PC-3 (cell line): ENCODE data around the gene SULF2. TPM values are rescaled to one million over a fixed set of nuclear protein-coding genes. Genes with fewer than 3 reads are reported as not detected.

ENCODE experiments used
- ATAC-seq: fragments of 200-7000 bp; cut with Tn5 transposase; 2 replicates; pipeline ENCODE4 v1.9.1; 2020; ENCODE audit warnings: mild to moderate bottlenecking, moderate library complexity
- BruUV-seq: library from RNA; stranded (reverse); fragments of 400-500 nt; replicated peaks from 2 replicates; lab custom pipeline; 2021; lab: Mats Ljungman, UMichigan
- CTCF ChIA-PET: fragments of 300-600 bp; sonication (Branson Sonifier 250); formaldehyde crosslinking; loops from one replicate; lab custom pipeline; 2022; ENCODE audit warnings: antibody characterized with exemption; lab: Charles Lee
- POLR2A ChIA-PET: fragments of 300-600 bp; sonication (Branson Sonifier 250); formaldehyde crosslinking; loops from one replicate; lab custom pipeline; 2022; ENCODE audit warnings: antibody characterized with exemption; ENCODE audit not compliant: unreplicated experiment; lab: Charles Lee
- DNase-seq: peaks from one replicate; pipeline ENCODE4 v3.0.0-alpha.2; 2015
- H2AFZ ChIP-seq: fragments of 300-600 bp; sonication (generic); 2 replicates; pipeline ENCODE4 v1.6.0; 2016; ENCODE audit warnings: antibody characterized with exemption, low read length
- H3F3A ChIP-seq: fragments of 300-600 bp; sonication (generic); one replicate; pipeline ENCODE4 v1.6.0; 2017; ENCODE audit warnings: antibody characterized with exemption, low read length, control low read depth, mild to moderate bottlenecking; ENCODE audit not compliant: unreplicated experiment
- H3K27ac ChIP-seq: fragments of 300-600 bp; sonication (generic); 2 replicates; pipeline ENCODE4 v1.5.1; 2016; ENCODE audit warnings: mild to moderate bottlenecking, low read length
- H3K27me3 ChIP-seq: fragments of 300-600 bp; sonication (generic); 2 replicates; pipeline ENCODE4 v1.6.1; 2016; ENCODE audit warnings: low read length, mixed read lengths
- H3K36me3 ChIP-seq: fragments of 300-600 bp; sonication (generic); 2 replicates; pipeline ENCODE4 v1.6.1; 2016; ENCODE audit warnings: low read depth, mixed run types, low read length, mixed read lengths
- H3K4me1 ChIP-seq: fragments of 300-600 bp; sonication (generic); 2 replicates; pipeline ENCODE4 v1.5.1; 2016; ENCODE audit warnings: low read length; ENCODE audit not compliant: insufficient read depth
- H3K4me2 ChIP-seq: fragments of 300-600 bp; sonication (generic); 2 replicates; pipeline ENCODE4 v1.6.0; 2016; ENCODE audit warnings: low read length
- H3K4me3 ChIP-seq: fragments of 300-600 bp; sonication (generic); 2 replicates; pipeline ENCODE4 v1.5.1; 2016; ENCODE audit warnings: mild to moderate bottlenecking, low read length, mixed read lengths
- H3K79me2 ChIP-seq: fragments of 300-600 bp; sonication (generic); 2 replicates; pipeline ENCODE4 v1.6.1; 2017; ENCODE audit warnings: low read length, mixed read lengths
- H3K9ac ChIP-seq: fragments of 300-600 bp; sonication (generic); 2 replicates; pipeline ENCODE4 v1.6.0; 2016; ENCODE audit warnings: mild to moderate bottlenecking, low read length
- H3K9me2 ChIP-seq: fragments of 300-600 bp; sonication (generic); replicated peaks from 2 replicates; pipeline ENCODE4 v1.6.1; 2016; ENCODE audit warnings: mixed run types, low read length, mixed read lengths
- H3K9me3 ChIP-seq: fragments of 300-600 bp; sonication (generic); 2 replicates; pipeline ENCODE4 v1.6.1; 2016; ENCODE audit warnings: low read length, mixed read lengths
- H4K20me1 ChIP-seq: fragments of 300-600 bp; sonication (generic); 2 replicates; pipeline ENCODE4 v1.6.1; 2016; ENCODE audit warnings: low read length, mixed read lengths
- CTCF ChIP-seq: fragments of 300-600 bp; sonication (generic); conservative IDR thresholded peaks from 2 replicates; pipeline ENCODE4 v1.5.1; 2017; ENCODE audit warnings: antibody characterized with exemption, low read depth, mild to moderate bottlenecking, low read length
- EZH2 ChIP-seq: fragments of 300-600 bp; sonication (generic); IDR thresholded peaks from one replicate; pipeline ENCODE4 v1.6.1; 2017; ENCODE audit warnings: antibody characterized with exemption, mild to moderate bottlenecking, low read length; ENCODE audit not compliant: unreplicated experiment
- EZH2phosphoT487 ChIP-seq: fragments of 300-600 bp; sonication (generic); IDR thresholded peaks from 2 replicates; pipeline ENCODE4 v1.6.1; 2018; ENCODE audit warnings: mild to moderate bottlenecking, antibody characterized with exemption, low read length, borderline replicate concordance
- intact Hi-C: fragments of 100-400 bp; cut with micrococcal nuclease; formaldehyde crosslinking; loops from 2 replicates; pipeline ENCODE4 v1.9.0; 2023
- total RNA-seq: library from RNA; depleted of rRNA; stranded (reverse); fragments of >200 nt; gene quantifications from 2 replicates; pipeline ENCODE4 v1.2.3, GENCODE V29; 2014

The SULF2 gene
- total RNA-seq, 1 experiment from 2014 or later = 340 TPM

- Histone ChIP-seq H3K27me3 (no peaks in the 10 kb centered on the region), H3K9me3 (no peaks in the 10 kb centered on the region), H3K9ac (no peak overlapping the region), H3F3A (no peaks in the 10 kb centered on the region), H3K4me1 (no peaks in the 10 kb centered on the region), H3K4me3 (no peak overlapping the region), H3K27ac (no peak overlapping the region), H3K36me3 (peaks cover 28% of the 10 kb centered on the region), H3K9me2 (no peaks in the 10 kb centered on the region), H3K79me2 (peaks cover 87% of the 10 kb centered on the region), H3K4me2 (no peak overlapping the region), H2AFZ (no peak overlapping the region), H4K20me1 (peaks cover 41% of the 10 kb centered on the region)
- no peak for DNase-seq
- intact Hi-C loops = no loop called here
- CTCF ChIA-PET = no interaction called here
- no TSS peak for BruUV-seq
- POLR2A ChIA-PET = no interaction called here
- TF ChIP-seq EZH2phosphoT487 (no peak), EZH2 (no peak), CTCF (no peak)
- no peak for ATAC-seq
Measured at GRCh38 chr20:47765691-47766594, 19.3 kb downstream of the SULF2 start.

- intact Hi-C loops = no loop called here
- no TSS peak for BruUV-seq
- H3K9ac ChIP-seq = no peak overlapping the region
- no peak overlapping the region for H3K4me3 ChIP-seq
- no peaks in the 10 kb centered on the region for H3K27me3 ChIP-seq
- peaks cover 34% of the 10 kb centered on the region for H4K20me1 ChIP-seq
- H3K4me1 ChIP-seq = no peaks in the 10 kb centered on the region
- no peak overlapping the region for H2AFZ ChIP-seq
- no peak for ATAC-seq
- H3K36me3 ChIP-seq = peaks cover 22% of the 10 kb centered on the region
- H3F3A ChIP-seq = no peaks in the 10 kb centered on the region
- H3K4me2 ChIP-seq = no peak overlapping the region
- no peak overlapping the region for H3K27ac ChIP-seq
- POLR2A ChIA-PET = no interaction called here
- DNase-seq = no peak
- CTCF ChIA-PET = no interaction called here
- H3K9me3 ChIP-seq = no peaks in the 10 kb centered on the region
- no peaks in the 10 kb centered on the region for H3K9me2 ChIP-seq
- peaks cover 87% of the 10 kb centered on the region for H3K79me2 ChIP-seq
- TF ChIP-seq CTCF = no peak
- no peak for TF ChIP-seq EZH2
- no peak for TF ChIP-seq EZH2phosphoT487
Measured at GRCh38 chr20:47765271-47765670, 20.0 kb downstream of the SULF2 start.

GRCh38 chr20:47764154-47764733 lies 21.0 kb downstream of the SULF2 start:
- intact Hi-C loops = no loop called here
- Histone ChIP-seq H3K4me3 (no peak overlapping the region), H3F3A (no peaks in the 10 kb centered on the region), H3K9me3 (no peaks in the 10 kb centered on the region), H3K9me2 (no peaks in the 10 kb centered on the region), H4K20me1 (peaks cover 32% of the 10 kb centered on the region), H3K27me3 (no peaks in the 10 kb centered on the region), H3K4me2 (no peak overlapping the region), H2AFZ (no peak overlapping the region), H3K36me3 (peaks cover 19% of the 10 kb centered on the region; the same call in 1 of the 2 replicates), H3K4me1 (no peaks in the 10 kb centered on the region), H3K79me2 (peaks cover 84% of the 10 kb centered on the region), H3K9ac (no peak overlapping the region), H3K27ac (no peak overlapping the region)
- ChIA-PET CTCF (interaction anchor here (0.7 kb wide), 1 partner anchor 489 kb away, joined by 6 read pairs; no protein-coding TSS in a partner anchor), POLR2A (no interaction called here)
- TF ChIP-seq EZH2phosphoT487 (no peak), CTCF (0 out of 2 replicates have a peak, but pooled peaks have one; percentile 19), EZH2 (no peak)
- ATAC-seq = peak; percentile 19; the same call in 1 of the 2 replicates
- BruUV-seq = no TSS peak
- peak; percentile 33 for DNase-seq
